ENCODE results near the gene TPCN1. TPM values are rescaled to one million over a fixed set of nuclear protein-coding genes. Genes with fewer than 3 reads are reported as not detected.
A peak's percentile ranks its signal among the peaks of the same experiment; 100 is the strongest.

The TPCN1 gene
- total RNA-seq, 1 experiment from 2014 or later = 19.0 TPM

DNA sequence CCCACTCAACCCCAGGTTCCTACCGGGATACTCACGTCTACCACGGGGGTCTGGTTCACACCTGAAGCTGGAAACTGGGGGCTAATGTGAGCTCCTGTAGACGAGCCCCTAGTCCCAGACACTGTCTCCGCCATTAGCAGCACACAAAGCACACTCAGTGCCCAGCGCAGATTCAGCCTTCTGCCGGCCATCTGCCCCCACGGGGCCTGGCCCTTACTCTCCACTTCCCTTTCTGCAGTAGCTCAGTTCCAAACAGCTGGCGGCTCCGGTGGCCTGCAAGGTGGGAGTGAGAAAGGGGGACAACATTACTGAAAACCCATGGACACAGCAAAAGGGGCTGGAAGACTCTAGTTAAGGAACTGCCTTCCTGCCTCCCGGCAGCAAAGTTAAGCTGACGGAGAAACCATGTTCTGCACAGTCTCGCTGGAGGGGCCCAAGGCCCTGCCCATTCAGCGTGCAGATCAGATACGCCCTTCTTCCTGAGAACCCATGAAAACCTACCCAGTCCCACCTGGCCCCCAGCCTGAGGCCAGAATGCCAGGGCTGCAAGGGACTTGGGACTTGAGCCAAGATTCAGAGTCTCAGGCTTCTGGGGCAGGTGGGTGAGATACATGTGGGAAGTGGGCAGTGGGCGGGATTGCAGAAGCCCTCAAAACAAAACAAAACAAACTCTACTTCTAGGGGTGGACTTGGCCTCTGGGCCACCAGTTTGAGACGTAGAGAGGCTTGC lies 111.6 kb downstream of the TPCN1 start:
- Histone ChIP-seq H2AFZ (ENCODE audit: low read length) (no peak overlapping the region), H3K9me2 (replicated peaks; ENCODE audit: low read length) (no peaks in the 10 kb centered on the region), H3K4me1 (ENCODE audit: insufficient read depth, low read length) (peaks cover 15% of the 10 kb centered on the region), H3K4me3 (ENCODE audit: low read length) (peak overlapping the region; percentile 77), H4K20me1 (ENCODE audit: low read length) (no peaks in the 10 kb centered on the region), H3F3A (ENCODE audit: low read length, unreplicated experiment) (no peaks in the 10 kb centered on the region), H3K9me3 (ENCODE audit: low read length) (no peaks in the 10 kb centered on the region), H3K27me3 (ENCODE audit: low read length) (no peaks in the 10 kb centered on the region), H3K9ac (ENCODE audit: low read length) (no peak overlapping the region), H3K79me2 (ENCODE audit: low read length) (peaks cover 19% of the 10 kb centered on the region), H3K27ac (ENCODE audit: low read length) (no peak overlapping the region), H3K36me3 (ENCODE audit: low read depth, low read length) (peaks cover 12% of the 10 kb centered on the region; the same call in 1 of the 2 replicates), H3K4me2 (ENCODE audit: low read length) (peak overlapping the region; percentile 88)
- no peak for DNase-seq
- TF ChIP-seq EZH2 (IDR thresholded peaks at IDR 0.05; ENCODE audit: low read length, unreplicated experiment) (no peak), EZH2phosphoT487 (IDR thresholded peaks at IDR 0.05; ENCODE audit: borderline replicate concordance, low read length) (no peak)
- TF ChIP-seq, protein P1, sequence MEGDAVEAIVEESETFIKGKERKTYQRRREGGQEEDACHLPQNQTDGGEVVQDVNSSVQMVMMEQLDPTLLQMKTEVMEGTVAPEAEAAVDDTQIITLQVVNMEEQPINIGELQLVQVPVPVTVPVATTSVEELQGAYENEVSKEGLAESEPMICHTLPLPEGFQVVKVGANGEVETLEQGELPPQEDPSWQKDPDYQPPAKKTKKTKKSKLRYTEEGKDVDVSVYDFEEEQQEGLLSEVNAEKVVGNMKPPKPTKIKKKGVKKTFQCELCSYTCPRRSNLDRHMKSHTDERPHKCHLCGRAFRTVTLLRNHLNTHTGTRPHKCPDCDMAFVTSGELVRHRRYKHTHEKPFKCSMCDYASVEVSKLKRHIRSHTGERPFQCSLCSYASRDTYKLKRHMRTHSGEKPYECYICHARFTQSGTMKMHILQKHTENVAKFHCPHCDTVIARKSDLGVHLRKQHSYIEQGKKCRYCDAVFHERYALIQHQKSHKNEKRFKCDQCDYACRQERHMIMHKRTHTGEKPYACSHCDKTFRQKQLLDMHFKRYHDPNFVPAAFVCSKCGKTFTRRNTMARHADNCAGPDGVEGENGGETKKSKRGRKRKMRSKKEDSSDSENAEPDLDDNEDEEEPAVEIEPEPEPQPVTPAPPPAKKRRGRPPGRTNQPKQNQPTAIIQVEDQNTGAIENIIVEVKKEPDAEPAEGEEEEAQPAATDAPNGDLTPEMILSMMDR (conservative IDR thresholded peaks at IDR 0.05; ENCODE audit: low read depth, low read length) = no peak
- POLR2A ChIA-PET (ENCODE audit: unreplicated experiment) = no interaction called here
- intact Hi-C loops (cut with micrococcal nuclease) = no loop called here
- no peak for ATAC-seq
- no TSS peak for BruUV-seq (replicated peaks)
- CTCF ChIA-PET = no interaction called here

DNA sequence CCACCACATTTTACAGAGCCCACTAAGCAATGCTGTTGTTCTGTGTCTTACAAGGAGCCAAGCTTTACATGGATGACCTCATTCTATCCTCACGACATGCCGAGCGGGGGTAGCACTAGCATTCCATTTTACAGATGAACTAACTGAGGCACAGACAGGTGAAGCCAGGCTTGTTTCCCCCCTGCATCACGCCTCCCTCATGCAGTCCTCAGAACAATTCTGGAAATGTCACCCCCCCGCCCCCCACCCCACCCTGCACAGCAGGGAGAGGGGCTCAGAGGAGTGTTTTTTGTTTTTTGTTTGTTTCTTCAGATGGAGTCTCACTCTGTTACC lies 112.1 kb downstream of the TPCN1 start:
- Histone ChIP-seq H3K4me1 (ENCODE audit: insufficient read depth, low read length) (peaks cover 15% of the 10 kb centered on the region), H3K36me3 (ENCODE audit: low read depth, low read length) (peaks cover 12% of the 10 kb centered on the region; the same call in 1 of the 2 replicates), H3K4me2 (ENCODE audit: low read length) (peak overlapping the region; percentile 88), H3K27ac (ENCODE audit: low read length) (no peak overlapping the region), H3K9me2 (replicated peaks; ENCODE audit: low read length) (no peaks in the 10 kb centered on the region), H4K20me1 (ENCODE audit: low read length) (no peaks in the 10 kb centered on the region), H2AFZ (ENCODE audit: low read length) (no peak overlapping the region), H3F3A (ENCODE audit: low read length, unreplicated experiment) (no peaks in the 10 kb centered on the region), H3K79me2 (ENCODE audit: low read length) (peaks cover 19% of the 10 kb centered on the region), H3K27me3 (ENCODE audit: low read length) (no peaks in the 10 kb centered on the region), H3K9ac (ENCODE audit: low read length) (no peak overlapping the region), H3K9me3 (ENCODE audit: low read length) (no peaks in the 10 kb centered on the region), H3K4me3 (ENCODE audit: low read length) (peak overlapping the region; percentile 77)
- ChIA-PET CTCF (no interaction called here), POLR2A (ENCODE audit: unreplicated experiment) (no interaction called here)
- intact Hi-C loops (cut with micrococcal nuclease) = no loop called here
- BruUV-seq (replicated peaks) = no TSS peak
- no peak for DNase-seq
- ATAC-seq = no peak
- TF ChIP-seq EZH2 (IDR thresholded peaks at IDR 0.05; ENCODE audit: low read length, unreplicated experiment) (no peak), EZH2phosphoT487 (IDR thresholded peaks at IDR 0.05; ENCODE audit: borderline replicate concordance, low read length) (no peak)
- TF ChIP-seq, protein P1 (conservative IDR thresholded peaks at IDR 0.05; ENCODE audit: low read depth, low read length) = no peak

Measured in PC-3 (cell line).